Measurements from ENCODE around the gene HAGHL.

DNA sequence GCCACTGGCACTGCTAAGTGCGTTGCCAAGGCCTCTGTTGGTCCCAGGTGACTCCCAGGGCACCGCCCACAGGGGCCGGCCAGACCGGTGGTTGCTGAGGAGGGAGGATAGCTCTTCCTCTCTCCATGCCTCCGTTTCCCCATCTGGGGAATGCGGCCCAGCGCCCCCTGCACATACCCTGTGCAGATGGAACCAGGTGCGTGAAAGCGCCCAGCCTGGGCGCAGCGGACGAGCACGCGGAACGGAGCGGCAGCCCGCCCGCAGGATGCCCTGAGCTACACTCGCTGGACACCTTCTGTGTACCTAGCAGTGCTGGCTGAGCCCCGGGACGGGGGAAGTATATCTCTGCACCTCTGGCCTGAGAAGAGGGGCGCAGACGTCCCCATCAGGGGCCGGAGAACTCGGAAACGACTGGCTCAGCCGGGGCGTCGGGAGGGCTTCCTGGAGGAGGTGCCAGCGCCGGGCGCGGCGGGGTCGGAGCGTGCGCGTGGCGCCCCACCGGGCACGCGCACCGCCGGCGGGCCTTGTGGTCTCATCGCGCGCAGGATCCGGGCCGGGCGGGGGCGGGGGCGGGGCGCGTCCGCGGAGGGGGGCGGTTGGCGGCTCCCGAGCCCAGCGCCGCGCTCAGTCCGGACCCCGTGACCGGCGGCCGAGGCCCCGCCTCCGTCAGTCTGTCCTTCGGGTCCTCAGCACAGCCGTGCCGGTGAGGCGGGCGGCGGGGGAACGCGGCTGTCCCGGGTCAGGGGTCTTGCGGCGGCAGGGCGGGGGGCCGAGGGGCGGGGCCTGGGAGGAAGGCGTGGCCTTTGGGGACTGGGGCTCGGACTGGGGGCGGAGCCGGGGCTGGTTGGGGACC, at the start of gene HAGHL, which contains the start of gene CCDC78:
- TF ChIP-seq, protein P1, sequence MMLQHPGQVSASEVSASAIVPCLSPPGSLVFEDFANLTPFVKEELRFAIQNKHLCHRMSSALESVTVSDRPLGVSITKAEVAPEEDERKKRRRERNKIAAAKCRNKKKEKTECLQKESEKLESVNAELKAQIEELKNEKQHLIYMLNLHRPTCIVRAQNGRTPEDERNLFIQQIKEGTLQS (IDR thresholded peaks at IDR 0.05): no peak
- TF ChIP-seq, protein P2, sequence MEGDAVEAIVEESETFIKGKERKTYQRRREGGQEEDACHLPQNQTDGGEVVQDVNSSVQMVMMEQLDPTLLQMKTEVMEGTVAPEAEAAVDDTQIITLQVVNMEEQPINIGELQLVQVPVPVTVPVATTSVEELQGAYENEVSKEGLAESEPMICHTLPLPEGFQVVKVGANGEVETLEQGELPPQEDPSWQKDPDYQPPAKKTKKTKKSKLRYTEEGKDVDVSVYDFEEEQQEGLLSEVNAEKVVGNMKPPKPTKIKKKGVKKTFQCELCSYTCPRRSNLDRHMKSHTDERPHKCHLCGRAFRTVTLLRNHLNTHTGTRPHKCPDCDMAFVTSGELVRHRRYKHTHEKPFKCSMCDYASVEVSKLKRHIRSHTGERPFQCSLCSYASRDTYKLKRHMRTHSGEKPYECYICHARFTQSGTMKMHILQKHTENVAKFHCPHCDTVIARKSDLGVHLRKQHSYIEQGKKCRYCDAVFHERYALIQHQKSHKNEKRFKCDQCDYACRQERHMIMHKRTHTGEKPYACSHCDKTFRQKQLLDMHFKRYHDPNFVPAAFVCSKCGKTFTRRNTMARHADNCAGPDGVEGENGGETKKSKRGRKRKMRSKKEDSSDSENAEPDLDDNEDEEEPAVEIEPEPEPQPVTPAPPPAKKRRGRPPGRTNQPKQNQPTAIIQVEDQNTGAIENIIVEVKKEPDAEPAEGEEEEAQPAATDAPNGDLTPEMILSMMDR (IDR thresholded peaks at IDR 0.05; ENCODE audit: low read depth, low read length, missing input control): no peak
- TF ChIP-seq, protein P3, sequence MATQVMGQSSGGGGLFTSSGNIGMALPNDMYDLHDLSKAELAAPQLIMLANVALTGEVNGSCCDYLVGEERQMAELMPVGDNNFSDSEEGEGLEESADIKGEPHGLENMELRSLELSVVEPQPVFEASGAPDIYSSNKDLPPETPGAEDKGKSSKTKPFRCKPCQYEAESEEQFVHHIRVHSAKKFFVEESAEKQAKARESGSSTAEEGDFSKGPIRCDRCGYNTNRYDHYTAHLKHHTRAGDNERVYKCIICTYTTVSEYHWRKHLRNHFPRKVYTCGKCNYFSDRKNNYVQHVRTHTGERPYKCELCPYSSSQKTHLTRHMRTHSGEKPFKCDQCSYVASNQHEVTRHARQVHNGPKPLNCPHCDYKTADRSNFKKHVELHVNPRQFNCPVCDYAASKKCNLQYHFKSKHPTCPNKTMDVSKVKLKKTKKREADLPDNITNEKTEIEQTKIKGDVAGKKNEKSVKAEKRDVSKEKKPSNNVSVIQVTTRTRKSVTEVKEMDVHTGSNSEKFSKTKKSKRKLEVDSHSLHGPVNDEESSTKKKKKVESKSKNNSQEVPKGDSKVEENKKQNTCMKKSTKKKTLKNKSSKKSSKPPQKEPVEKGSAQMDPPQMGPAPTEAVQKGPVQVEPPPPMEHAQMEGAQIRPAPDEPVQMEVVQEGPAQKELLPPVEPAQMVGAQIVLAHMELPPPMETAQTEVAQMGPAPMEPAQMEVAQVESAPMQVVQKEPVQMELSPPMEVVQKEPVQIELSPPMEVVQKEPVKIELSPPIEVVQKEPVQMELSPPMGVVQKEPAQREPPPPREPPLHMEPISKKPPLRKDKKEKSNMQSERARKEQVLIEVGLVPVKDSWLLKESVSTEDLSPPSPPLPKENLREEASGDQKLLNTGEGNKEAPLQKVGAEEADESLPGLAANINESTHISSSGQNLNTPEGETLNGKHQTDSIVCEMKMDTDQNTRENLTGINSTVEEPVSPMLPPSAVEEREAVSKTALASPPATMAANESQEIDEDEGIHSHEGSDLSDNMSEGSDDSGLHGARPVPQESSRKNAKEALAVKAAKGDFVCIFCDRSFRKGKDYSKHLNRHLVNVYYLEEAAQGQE (IDR thresholded peaks at IDR 0.05): no peak
- TF ChIP-seq RAD21 (IDR thresholded peaks at IDR 0.05) (no peak), YY1 (IDR thresholded peaks at IDR 0.05) (no peak), RXRA (IDR thresholded peaks at IDR 0.05) (no peak), EGR1 (IDR thresholded peaks at IDR 0.05; ENCODE audit: low read depth in 2 of 2) (no peak), TAF1 (conservative IDR thresholded peaks at IDR 0.05) (no peak), SP1 (IDR thresholded peaks at IDR 0.05) (no peak)
- TF ChIP-seq, protein P4, sequence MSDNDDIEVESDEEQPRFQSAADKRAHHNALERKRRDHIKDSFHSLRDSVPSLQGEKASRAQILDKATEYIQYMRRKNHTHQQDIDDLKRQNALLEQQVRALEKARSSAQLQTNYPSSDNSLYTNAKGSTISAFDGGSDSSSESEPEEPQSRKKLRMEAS (IDR thresholded peaks at IDR 0.05): no peak

All from liver (tissue), 3 donors.